Measurements from ENCODE around the gene WDR35.

WDR35 gene

GRCh38 chr2:19872302-19872701 is 117.6 kb downstream of the WDR35 start:
- DNase-seq (ENCODE audit: low read depth in 2 of 3, low spot score in 1 of 3) = no peak

GRCh38 chr2:19871836-19872235 is 118.1 kb downstream of the WDR35 start:
- no peak for DNase-seq (ENCODE audit: low read depth in 2 of 3, low spot score in 1 of 3)

- DNase-seq (ENCODE audit: low read depth in 2 of 3, low spot score in 1 of 3) = no peak
Measured at GRCh38 chr2:19870792-19871191, 119.1 kb downstream of the WDR35 start.

DNA sequence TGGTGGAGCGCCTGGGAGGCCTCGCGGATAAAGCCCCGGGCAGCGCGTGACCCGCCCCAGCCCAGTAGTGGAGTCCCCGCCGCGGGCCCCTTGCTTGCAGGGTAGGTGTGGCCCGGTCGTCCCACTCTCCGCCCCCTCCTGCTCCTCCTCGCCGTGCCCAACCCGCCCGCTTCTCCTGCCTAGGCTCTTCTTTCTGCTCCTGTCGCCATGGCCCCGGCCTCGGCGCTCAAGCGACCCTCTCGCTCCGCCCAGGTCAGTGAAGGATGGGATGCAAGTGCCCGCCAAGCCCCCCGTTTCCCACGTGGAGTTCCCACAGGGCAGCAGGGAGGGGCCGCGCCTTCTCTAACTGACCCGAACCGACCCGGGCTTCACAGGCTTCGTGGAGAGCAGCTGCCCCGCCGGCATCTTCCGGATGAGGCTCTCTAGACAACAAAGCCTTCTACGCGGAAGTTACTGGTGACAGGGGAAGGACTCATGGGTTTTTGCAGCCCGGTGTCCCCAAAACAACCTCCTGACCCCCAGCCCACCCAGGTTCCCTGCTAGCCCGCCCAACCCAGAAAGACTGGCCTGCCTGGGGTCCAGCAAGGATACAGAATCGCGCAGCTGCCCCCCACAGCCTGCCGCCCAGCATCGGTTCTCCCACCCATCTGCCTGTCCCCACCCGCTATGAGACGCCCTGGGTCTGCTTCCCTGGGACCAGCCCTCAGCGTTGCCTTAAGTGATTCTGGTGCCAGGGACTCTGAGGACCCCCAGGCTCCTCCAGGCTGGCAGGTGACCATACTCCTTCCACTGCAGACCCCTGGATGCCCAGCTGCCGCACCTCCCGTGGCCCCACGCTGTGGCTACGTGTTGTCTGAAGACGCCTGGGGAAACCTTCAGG is 121.0 kb downstream of the WDR35 start:
- peak; percentile 10 to 46 (median 30) for DNase-seq (ENCODE audit: low read depth in 2 of 3, low spot score in 1 of 3)

DNA sequence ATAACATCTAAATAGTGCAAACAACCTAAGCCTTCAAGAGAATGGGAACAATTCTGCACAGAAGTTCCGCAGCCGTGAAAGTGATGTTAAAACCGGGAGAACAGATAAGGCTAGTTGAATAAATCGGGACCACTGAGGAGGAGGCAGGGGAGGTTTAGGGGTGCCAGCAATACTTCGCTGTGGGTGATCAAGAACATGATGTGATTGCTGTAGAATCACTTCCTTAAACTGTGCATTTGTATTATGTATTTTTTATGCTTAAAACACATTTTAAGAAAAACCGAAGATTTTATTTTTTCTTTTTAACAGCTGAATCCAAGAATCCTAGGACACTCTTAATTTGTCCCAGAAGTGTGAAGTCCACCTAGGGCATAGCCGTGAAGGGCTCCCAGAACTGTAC is 121.7 kb downstream of the WDR35 start:
- DNase-seq (ENCODE audit: low read depth in 2 of 3, low spot score in 1 of 3) = no peak

DNA sequence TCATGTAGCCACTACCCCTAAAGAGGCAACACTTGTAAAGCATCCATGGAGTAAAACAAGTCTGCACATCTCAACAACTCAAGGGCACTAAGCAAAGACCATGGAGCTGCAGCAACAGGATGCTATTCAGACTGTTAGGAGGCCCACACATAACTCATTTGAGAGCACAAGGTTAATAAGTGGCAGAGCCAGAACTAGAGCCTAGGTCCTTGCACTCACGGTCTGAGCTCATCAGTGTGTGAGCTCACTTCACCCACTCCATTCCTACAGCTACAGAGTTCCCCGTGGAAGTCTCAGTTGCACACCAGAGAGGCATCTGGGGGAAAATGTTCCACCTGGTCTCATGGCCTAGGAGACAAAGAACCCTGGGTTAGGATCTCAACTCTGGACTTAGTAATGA is 123.1 kb downstream of the WDR35 start:
- no peak for DNase-seq (ENCODE audit: low read depth in 2 of 3, low spot score in 1 of 3)

- no peak for DNase-seq (ENCODE audit: low read depth in 2 of 3, low spot score in 1 of 3)
Measured at GRCh38 chr2:19865151-19865550, 124.8 kb downstream of the WDR35 start.

DNA sequence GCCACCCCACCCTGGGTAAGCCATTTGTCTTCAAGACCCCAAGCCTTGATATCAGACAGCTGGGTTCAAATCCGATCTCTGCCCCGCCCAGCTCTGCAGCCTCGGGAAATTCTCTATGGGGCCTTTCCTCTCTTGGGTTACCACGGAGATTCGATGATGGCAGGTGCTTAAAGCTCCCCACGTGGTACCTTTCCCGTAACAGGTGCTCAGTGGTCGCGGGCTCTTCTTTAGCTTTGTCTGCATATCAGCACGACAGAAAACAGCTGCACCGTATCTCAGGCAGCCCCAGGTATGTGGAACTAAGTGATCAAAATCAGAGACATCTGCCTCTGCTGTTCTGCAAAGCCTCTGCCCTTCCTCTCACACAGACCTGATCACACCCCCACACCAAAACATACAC is 125.5 kb downstream of the WDR35 start:
- DNase-seq (ENCODE audit: low read depth in 2 of 3, low spot score in 1 of 3) = no peak

GRCh38 chr2:19863303-19864041 is 126.4 kb downstream of the WDR35 start:
- DNase-seq (ENCODE audit: low read depth in 2 of 3, low spot score in 1 of 3) = peak; percentile 33 to 60 (median 57)

DNA sequence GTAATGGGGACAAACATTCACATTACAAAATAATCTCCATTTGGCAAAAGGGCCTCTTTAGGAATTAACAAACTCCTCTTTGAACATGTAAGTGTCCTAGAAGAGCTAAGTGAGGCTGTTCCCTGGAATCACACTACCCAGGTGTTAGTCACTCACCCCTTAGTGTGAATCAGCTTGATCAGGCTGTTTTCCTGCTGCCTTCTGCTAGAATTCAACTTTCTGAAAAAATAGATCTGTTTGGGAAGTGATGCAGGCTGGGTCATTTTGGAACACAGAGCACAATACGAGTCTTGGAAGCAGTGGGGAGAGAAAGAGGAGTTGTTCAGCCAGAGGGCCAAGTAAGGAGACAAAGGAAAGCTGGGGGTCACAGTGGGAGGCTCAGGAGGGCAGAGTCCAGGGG is 128.1 kb downstream of the WDR35 start:
- DNase-seq (ENCODE audit: low read depth in 2 of 3, low spot score in 1 of 3) = no peak

Data from stimulated activated CD4-positive, alpha-beta T cell treated with anti-CD3 and anti-CD28 coated beads, Interleukin-12 subunit alpha, Interleukin-12 subunit beta, amount 100 ng/mL, for 48 hours (primary cell).